ENCODE results near the gene PROK2. TPM values are rescaled to one million over a fixed set of nuclear protein-coding genes. Genes with fewer than 3 reads are reported as not detected.

Gene PROK2
- total RNA-seq, 1 donor from 2014 or later, result 2.1 TPM

DNA sequence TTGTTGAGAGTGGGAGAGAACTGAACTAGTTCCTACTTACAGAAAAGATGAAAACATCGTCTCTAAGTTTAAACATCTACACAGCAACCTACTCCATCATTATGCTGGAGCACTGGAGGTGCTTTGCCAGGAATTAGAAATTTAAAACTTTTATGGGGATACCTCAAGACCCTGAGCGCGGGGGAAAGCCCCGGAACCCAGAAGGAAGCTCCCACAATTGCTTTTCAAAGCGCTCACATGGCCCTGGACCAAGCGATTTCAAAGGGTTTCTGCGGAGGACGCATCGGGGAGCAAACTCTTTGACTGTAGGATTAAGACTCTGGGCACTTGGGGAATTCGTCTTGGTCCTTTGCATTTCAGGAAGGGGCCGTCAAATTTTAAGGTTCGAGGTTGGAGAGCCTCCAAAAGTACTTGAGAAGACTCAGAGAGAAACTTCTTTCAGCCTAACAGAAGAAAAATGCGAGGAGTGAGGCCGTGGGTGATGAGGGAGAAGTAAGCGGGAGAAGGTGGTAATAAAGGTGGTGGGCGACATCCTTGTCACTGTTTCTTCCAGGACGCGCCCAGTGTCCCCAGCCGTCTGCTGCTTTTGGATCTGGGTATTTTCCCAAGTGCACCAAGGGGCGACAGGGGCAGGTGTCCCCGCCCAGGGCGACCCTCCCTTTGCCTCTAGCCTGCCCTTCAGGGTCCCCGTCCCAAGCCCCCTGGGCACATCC, 591 bp downstream of the PROK2 start:
- Histone ChIP-seq H3K4me2 (peak overlapping the region; percentile 95), H3K9ac (no peak overlapping the region), H3K9me3 (ENCODE audit: low read depth) (no peaks in the 10 kb centered on the region), H3K27ac (no peak overlapping the region), H3K36me3 (no peaks in the 10 kb centered on the region), H4K20me1 (ENCODE audit: low read depth) (no peaks in the 10 kb centered on the region), H3K27me3 (peaks cover 71% of the 10 kb centered on the region), H3K4me1 (peaks cover 26% of the 10 kb centered on the region), H3K79me2 (ENCODE audit: low read depth) (no peaks in the 10 kb centered on the region), H2AFZ (replicated peaks) (peak overlapping the region; percentile 96), H3K4me3 (peak overlapping the region; percentile 63), H3F3A (ENCODE audit: low read depth) (peaks cover 27% of the 10 kb centered on the region)
- Mint-ChIP-seq H3K36me3 (no peaks in the 10 kb centered on the region), H3K4me3 (peak overlapping the region; percentile 87), H3K27ac (no peak overlapping the region), H3K9me3 (no peaks in the 10 kb centered on the region), H3K27me3 (ENCODE audit: insufficient read depth, low read depth) (peaks cover 30% of the 10 kb centered on the region), H3K4me1 (peaks cover 40% of the 10 kb centered on the region)
- peak; percentile 74 for DNase-seq (ENCODE audit: low spot score)
- TF ChIP-seq EZH2phosphoT487 (IDR thresholded peaks at IDR 0.05) (peak; percentile 37), EZH2 (IDR thresholded peaks at IDR 0.05) (peak; percentile 48), CTCF (IDR thresholded peaks at IDR 0.05) (no peak)

- TF ChIP-seq EZH2 (IDR thresholded peaks at IDR 0.05) (no peak), EZH2phosphoT487 (IDR thresholded peaks at IDR 0.05) (peak; percentile 12)
- Mint-ChIP-seq H3K4me1 (peaks cover 40% of the 10 kb centered on the region), H3K4me3 (peak overlapping the region; percentile 31), H3K9me3 (no peaks in the 10 kb centered on the region), H3K27ac (no peak overlapping the region), H3K27me3 (ENCODE audit: insufficient read depth, low read depth) (peaks cover 30% of the 10 kb centered on the region), H3K36me3 (no peaks in the 10 kb centered on the region)
- H3F3A ChIP-seq (ENCODE audit: low read depth), result peaks cover 27% of the 10 kb centered on the region
- H3K4me1 ChIP-seq, result peaks cover 26% of the 10 kb centered on the region
- H3K4me2 ChIP-seq, result peak overlapping the region; percentile 95
- no peak overlapping the region for H3K9ac ChIP-seq
- H3K36me3 ChIP-seq, result no peaks in the 10 kb centered on the region
- H4K20me1 ChIP-seq (ENCODE audit: low read depth), result no peaks in the 10 kb centered on the region
- no peaks in the 10 kb centered on the region for H3K9me3 ChIP-seq (ENCODE audit: low read depth)
- peaks cover 71% of the 10 kb centered on the region for H3K27me3 ChIP-seq
- H3K27ac ChIP-seq, result no peak overlapping the region
- DNase-seq (ENCODE audit: low spot score), result no peak
- H3K79me2 ChIP-seq (ENCODE audit: low read depth), result no peaks in the 10 kb centered on the region
- H3K4me3 ChIP-seq, result peak overlapping the region; percentile 63
- H2AFZ ChIP-seq (replicated peaks), result no peak overlapping the region
Observed at GRCh38 chr3:71783152-71783551, 1.8 kb downstream of the PROK2 start.

- H3K4me2 ChIP-seq, result no peak overlapping the region
- DNase-seq (ENCODE audit: low spot score), result no peak
- no peak for TF ChIP-seq EZH2phosphoT487 (IDR thresholded peaks at IDR 0.05)
- TF ChIP-seq EZH2 (IDR thresholded peaks at IDR 0.05), result no peak
- TF ChIP-seq CTCF (IDR thresholded peaks at IDR 0.05), result no peak
Observed at GRCh38 chr3:71780430-71780829, 4.5 kb downstream of the PROK2 start.

More at GRCh38 chr3:71780430-71780829, 4.5 kb downstream of the PROK2 start:
- Histone ChIP-seq H4K20me1 (ENCODE audit: low read depth) (no peaks in the 10 kb centered on the region), H3K4me1 (peaks cover 26% of the 10 kb centered on the region), H2AFZ (replicated peaks) (no peak overlapping the region), H3K9me3 (ENCODE audit: low read depth) (no peaks in the 10 kb centered on the region), H3K4me3 (no peak overlapping the region), H3K36me3 (no peaks in the 10 kb centered on the region), H3F3A (ENCODE audit: low read depth) (peaks cover 13% of the 10 kb centered on the region), H3K79me2 (ENCODE audit: low read depth) (no peaks in the 10 kb centered on the region), H3K27ac (no peak overlapping the region), H3K27me3 (peaks cover 45% of the 10 kb centered on the region), H3K9ac (no peak overlapping the region)
- H3K27me3 Mint-ChIP-seq (ENCODE audit: insufficient read depth, low read depth), result peaks cover 20% of the 10 kb centered on the region
- no peak overlapping the region for H3K27ac Mint-ChIP-seq
- H3K36me3 Mint-ChIP-seq, result no peaks in the 10 kb centered on the region
- peaks cover 22% of the 10 kb centered on the region for H3K4me1 Mint-ChIP-seq
- no peak overlapping the region for H3K4me3 Mint-ChIP-seq
- no peaks in the 10 kb centered on the region for H3K9me3 Mint-ChIP-seq
